GM19035 (cell line): ENCODE results near the gene ZBTB20.
"Not testable (repeated sequence)": the region's sequence is repeated elsewhere in the genome, so short reads cannot be mapped to it uniquely, and the experiment has no call there.

Experiments
- ATAC-seq: cut with Tn5 transposase; IDR thresholded peaks from one replicate; pipeline ENCODE4 v1.9.1; 2021; ENCODE audit not compliant: unreplicated experiment

ZBTB20 gene

DNA sequence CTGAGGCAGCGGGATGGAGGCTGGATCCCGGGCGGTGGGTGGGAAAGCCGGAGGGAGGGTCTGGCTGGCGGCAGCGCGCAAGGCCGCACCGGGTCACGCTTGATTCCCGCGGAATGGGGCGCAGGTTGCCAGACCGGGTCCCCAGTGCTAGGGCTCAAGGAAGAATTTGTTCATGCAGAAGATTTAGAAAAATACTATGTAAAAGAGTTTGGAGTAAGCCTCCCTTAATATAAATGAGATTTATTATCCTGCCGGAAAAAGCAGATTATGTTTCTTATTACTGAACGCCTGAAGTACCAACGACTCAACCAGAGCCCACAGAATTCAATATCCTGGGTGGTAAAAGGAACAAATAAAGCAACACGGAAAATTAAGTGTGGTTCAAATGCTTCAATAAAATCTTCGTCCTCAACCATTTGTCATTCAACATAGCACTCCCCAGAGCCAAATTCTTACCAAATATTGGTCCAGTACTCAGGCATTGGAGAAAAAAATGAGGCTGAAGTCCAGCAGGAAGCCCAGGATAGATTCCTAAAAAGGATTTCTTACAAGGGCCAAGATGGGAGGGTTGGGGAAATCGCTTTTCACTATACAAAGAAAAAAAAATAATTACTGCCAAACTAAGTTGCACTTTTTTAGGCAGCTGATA, 1.2 kb upstream of the ZBTB20 start:
- ATAC-seq: no peak

- peak; percentile 77 for ATAC-seq
Measured at GRCh38 chr3:115147329-115148141, 447 bp upstream of the ZBTB20 start.

DNA sequence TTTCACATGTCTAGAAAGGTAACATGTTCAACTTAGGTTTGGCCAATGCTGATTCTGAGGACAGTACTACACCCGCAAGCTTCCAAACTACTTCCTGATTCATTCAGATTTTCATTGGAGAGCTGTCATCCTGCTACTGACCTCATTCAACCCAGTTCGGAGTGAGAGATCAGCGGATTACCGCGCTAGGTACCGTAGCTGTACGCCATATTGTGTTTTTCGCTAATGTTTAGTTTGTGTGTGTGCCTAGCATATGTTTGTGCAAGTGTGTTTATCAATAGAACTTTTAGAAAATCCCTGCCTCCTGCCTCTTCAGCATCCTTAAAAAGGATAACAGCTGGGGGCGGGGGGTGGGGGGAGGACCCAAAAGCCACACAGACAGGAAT, 1.1 kb downstream of the ZBTB20 start:
- no peak for ATAC-seq

- ATAC-seq: peak; percentile 66
Measured at GRCh38 chr3:115141033-115141757, 5.9 kb downstream of the ZBTB20 start.

- ATAC-seq: no peak
Measured at GRCh38 chr3:115139072-115139471, 8.0 kb downstream of the ZBTB20 start.

DNA sequence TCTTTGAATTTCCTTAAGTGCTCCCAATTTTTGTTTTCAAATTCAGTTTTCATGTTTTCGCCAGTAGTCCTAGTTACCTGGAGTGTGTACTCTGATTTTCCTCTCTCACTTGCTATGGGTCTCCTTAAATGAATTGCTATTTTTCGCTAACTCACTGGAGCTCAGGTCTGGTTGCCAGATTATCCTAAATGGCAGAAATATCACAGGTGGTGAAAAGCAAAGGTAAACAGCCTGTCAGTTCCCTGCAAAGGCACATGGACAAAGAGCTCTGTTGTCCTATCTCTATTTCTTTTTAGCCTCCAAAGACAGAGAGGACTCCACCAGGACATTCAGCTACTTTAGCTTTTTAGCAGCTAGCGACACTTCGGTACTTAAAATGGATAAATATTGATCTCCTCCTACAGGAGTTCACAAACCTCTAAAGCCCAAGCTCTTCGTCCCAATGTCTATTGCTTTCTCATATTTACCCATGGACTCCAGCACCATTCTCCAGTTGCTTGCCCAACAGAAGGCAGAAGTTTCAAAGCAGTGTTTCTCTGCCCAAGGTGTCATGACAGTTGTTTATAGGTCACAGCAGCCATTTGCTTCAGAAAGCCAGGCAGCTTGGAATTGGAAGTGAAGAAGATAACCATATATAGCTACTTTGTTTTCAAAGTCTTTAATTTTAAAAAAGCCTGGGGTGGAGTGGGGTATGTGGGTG, 12.3 kb downstream of the ZBTB20 start:
- no peak for ATAC-seq

GRCh38 chr3:115127208-115127607, 19.9 kb downstream of the ZBTB20 start:
- no peak for ATAC-seq

- ATAC-seq: no peak
Measured at GRCh38 chr3:115120597-115120996, 26.5 kb downstream of the ZBTB20 start.

DNA sequence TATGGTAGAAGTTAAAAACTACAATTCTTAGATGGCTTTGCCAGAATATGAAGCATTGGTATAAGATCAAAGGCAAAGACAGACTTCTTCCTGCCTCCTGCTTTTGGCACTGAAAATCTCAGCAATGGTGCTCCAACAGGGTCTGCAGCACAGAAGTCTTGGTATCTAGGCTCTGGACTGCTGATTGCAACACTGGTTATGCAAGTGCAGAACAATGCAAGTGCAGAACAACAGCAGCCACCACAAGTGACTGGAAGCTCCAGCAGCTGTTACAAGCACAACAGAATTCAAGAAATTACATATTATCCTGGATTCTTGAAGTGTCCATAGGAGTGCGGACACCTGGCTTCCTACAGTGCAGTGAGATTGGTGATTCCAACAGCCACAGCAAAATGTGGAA, 33.7 kb downstream of the ZBTB20 start:
- no peak for ATAC-seq

DNA sequence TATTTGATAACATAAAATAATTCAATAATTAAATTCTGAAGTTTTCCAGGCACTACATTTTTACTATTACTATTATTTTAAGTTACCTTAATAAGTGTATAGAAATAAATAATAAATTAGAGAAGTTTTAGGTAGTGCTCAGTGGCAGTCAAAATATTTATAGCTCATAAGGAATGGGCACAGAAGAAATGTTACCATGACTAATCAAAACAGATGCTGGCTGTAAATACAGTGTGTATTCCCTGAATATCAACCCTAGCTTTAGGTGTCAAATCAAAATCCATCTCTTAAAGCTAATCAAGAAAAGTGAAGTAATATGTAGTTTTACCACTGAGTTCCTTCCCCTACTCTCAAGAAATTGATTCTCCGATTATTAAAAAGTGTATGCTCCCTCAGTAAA, 35.5 kb downstream of the ZBTB20 start:
- ATAC-seq: no peak

- ATAC-seq: no peak
Measured at GRCh38 chr3:115110830-115111229, 36.3 kb downstream of the ZBTB20 start.

DNA sequence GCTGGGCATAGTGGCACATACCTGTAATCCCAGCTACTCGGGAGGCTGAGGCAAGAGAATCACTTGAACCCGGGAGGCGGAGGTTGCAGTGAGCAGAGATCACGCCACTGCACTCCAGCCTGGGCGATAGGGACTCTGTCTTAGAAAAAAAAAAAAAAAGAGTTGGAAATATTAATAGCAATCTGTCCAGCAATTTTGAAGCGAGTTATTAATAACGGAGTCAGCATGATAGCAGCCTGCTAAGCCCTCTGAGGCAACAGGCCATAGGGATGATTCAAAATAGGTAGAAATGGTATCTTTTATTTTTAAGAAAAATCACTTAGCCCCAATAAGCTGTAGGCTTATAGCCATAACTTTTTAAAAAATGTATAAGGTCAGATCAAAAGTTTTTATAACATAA, 37.0 kb downstream of the ZBTB20 start:
- ATAC-seq: not testable (repeated sequence)

GRCh38 chr3:115108614-115109013, 38.5 kb downstream of the ZBTB20 start:
- ATAC-seq: no peak

DNA sequence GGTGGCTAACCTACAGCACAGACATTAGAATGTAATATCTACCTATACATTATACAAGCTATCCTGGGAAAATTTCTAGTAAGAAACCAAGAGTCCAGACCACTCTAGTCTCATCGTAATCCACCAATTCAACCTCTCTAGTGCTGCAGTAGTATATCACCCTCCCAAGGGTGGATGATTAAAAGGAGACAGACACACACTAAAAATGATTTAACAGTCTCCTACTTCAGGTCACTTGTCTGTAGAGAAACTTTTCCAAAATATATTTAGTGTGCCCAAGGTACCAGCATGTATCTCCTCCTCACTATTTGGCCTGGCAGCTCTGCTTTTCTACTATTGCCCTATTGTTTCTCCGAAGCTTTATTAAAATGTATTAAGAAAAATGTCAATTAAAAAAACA, 45.0 kb downstream of the ZBTB20 start:
- no peak for ATAC-seq

- no peak for ATAC-seq
Measured at GRCh38 chr3:115100806-115101205, 46.3 kb downstream of the ZBTB20 start.

- ATAC-seq: peak; percentile 55
Measured at GRCh38 chr3:115099986-115100571, 47.0 kb downstream of the ZBTB20 start.

- ATAC-seq: no peak
Measured at GRCh38 chr3:115099134-115099985, 47.7 kb downstream of the ZBTB20 start.

DNA sequence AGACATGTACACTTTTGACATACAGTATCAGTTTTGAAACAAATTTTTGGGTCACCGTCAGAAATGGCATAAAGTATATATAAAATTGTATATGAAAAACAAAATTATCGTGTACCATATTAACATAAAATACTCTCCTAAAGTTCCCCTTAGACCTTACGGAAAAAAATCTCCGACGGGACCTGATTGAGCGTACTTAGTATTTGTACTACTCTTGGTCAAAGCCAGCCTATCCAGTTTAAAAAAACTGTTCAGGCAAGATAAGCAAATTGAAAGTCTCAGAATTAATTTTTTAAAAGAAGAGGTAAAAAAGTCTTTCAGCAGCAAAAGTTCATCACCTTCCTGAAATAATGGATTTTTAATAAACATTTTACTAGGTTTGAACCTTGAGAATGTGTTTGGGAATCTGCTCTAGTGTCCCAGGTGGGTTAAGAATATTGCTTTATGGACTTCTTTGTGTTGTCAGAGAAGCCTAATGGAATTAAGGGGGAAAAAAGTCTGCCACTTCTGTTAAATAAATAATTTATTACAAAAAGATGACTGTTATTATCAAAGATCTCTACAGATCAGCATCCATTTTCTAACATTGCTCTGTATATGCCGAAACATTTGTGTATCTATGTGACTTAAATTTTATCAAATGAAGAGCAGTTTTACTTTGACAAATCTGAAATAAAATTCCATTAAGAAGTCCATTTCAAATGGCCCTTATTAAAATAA, 48.6 kb downstream of the ZBTB20 start:
- ATAC-seq: no peak

GRCh38 chr3:115095236-115095635, 51.9 kb downstream of the ZBTB20 start:
- no peak for ATAC-seq
